Trophoblast cell (in vitro differentiated cells and primary cell): ENCODE results near the gene NUCKS1.

Experiments
- DNase-seq, 2 donors: peaks; one replicate each; pipeline ENCODE4 v3.0.0-alpha.2; 2016
- H2AFZ ChIP-seq: 2 replicates; pipeline ENCODE4 v1.6.1; 2013; ENCODE audit warnings: low read length, moderate library complexity, mild to moderate bottlenecking; ENCODE audit not compliant: insufficient read depth, poor library complexity
- H2AK5ac ChIP-seq: 2 replicates; pipeline ENCODE4 v1.6.1; 2013; ENCODE audit warnings: mild to moderate bottlenecking, low read length
- H2BK120ac ChIP-seq: 2 replicates; pipeline ENCODE4 v1.6.1; 2013; ENCODE audit warnings: low read length, mild to moderate bottlenecking, moderate library complexity; ENCODE audit not compliant: insufficient read depth, poor library complexity
- H2BK12ac ChIP-seq: 2 replicates; pipeline ENCODE4 v1.6.1; 2013; ENCODE audit warnings: mild to moderate bottlenecking, low read length, moderate library complexity
- H2BK5ac ChIP-seq: 2 replicates; pipeline ENCODE4 v1.6.1; 2013; ENCODE audit warnings: low read length, low read depth, moderate library complexity, mild to moderate bottlenecking; ENCODE audit not compliant: poor library complexity
- H3K14ac ChIP-seq: 2 replicates; pipeline ENCODE4 v1.6.1; 2013; ENCODE audit warnings: mild to moderate bottlenecking, low read length
- H3K18ac ChIP-seq: 2 replicates; pipeline ENCODE4 v1.6.1; 2013; ENCODE audit warnings: mild to moderate bottlenecking, low read length
- H3K23ac ChIP-seq: 2 replicates; pipeline ENCODE4 v1.6.1; 2013; ENCODE audit warnings: low read length
- H3K27ac ChIP-seq: 2 replicates; pipeline ENCODE4 v1.5.1; 2013; ENCODE audit warnings: low read depth, mild to moderate bottlenecking, inconsistent platforms, low read length, moderate library complexity
- H3K27me3 ChIP-seq: 2 replicates; pipeline ENCODE4 v1.6.1; 2013; ENCODE audit warnings: inconsistent platforms, mild to moderate bottlenecking, low read length, moderate library complexity; ENCODE audit not compliant: insufficient read depth
- H3K36me3 ChIP-seq, 2 experiments: 1 replicate in 1 of 2; 2 replicates in 1 of 2; pipeline ENCODE4 v1.6.1; 2013; ENCODE audit warnings: low read length in 2 of 2, mild to moderate bottlenecking in 2 of 2, moderate library complexity in 1 of 2; ENCODE audit not compliant: insufficient read depth in 2 of 2, control insufficient read depth in 1 of 2
- H3K4ac ChIP-seq: 2 replicates; pipeline ENCODE4 v1.6.1; 2013; ENCODE audit warnings: low read depth, mild to moderate bottlenecking, low read length, moderate library complexity
- H3K4me1 ChIP-seq, 2 experiments: 1 replicate in 1 of 2; 2 replicates in 1 of 2; pipeline ENCODE4 v1.6.1; 2013; ENCODE audit warnings: low read length in 2 of 2, mild to moderate bottlenecking in 2 of 2, moderate library complexity in 1 of 2; ENCODE audit not compliant: insufficient read depth in 2 of 2, control insufficient read depth in 1 of 2
- H3K4me2 ChIP-seq: 2 replicates; pipeline ENCODE4 v1.6.1; 2013; ENCODE audit warnings: inconsistent platforms, mild to moderate bottlenecking, low read length, moderate library complexity
- H3K4me3 ChIP-seq: 2 replicates; pipeline ENCODE4 v1.5.1; 2013; ENCODE audit warnings: mild to moderate bottlenecking, low read depth, low read length, inconsistent platforms
- H3K79me1 ChIP-seq: one replicate; pipeline ENCODE4 v1.6.1; 2013; ENCODE audit warnings: low read length
- H3K79me2 ChIP-seq: 2 replicates; pipeline ENCODE4 v1.6.1; 2013; ENCODE audit warnings: low read length, mild to moderate bottlenecking; ENCODE audit not compliant: control insufficient read depth, insufficient read depth, poor library complexity
- H3K9ac ChIP-seq: 2 replicates; pipeline ENCODE4 v1.6.1; 2013; ENCODE audit warnings: mild to moderate bottlenecking, low read length
- H3K9me3 ChIP-seq: 2 replicates; pipeline ENCODE4 v1.6.1; 2013; ENCODE audit warnings: low read depth, mild to moderate bottlenecking, control low read depth, inconsistent platforms, low read length; ENCODE audit not compliant: insufficient read depth
- H4K12ac ChIP-seq: 2 replicates; pipeline ENCODE4 v1.6.1; 2013; ENCODE audit warnings: low read depth, mild to moderate bottlenecking, low read length, moderate library complexity
- H4K8ac ChIP-seq: 2 replicates; pipeline ENCODE4 v1.6.1; 2013; ENCODE audit warnings: low read depth, mild to moderate bottlenecking, low read length, moderate library complexity
- H4K91ac ChIP-seq: one replicate; pipeline ENCODE4 v1.6.1; 2013; ENCODE audit warnings: low read depth, mild to moderate bottlenecking, low read length, moderate library complexity
- WGBS: extraction: QIAGEN DNeasy Blood & Tissue Kit; methylation state at CpG from one replicate; pipeline ENCODE4 v1.1.7; 2013; ENCODE audit warnings: missing lambda C conversion rate; ENCODE audit not compliant: insufficient read length, insufficient coverage; ENCODE audit errors: extremely low coverage; 5-methylcytosine and 5-hydroxymethylcytosine counted together

NUCKS1 gene

DNA sequence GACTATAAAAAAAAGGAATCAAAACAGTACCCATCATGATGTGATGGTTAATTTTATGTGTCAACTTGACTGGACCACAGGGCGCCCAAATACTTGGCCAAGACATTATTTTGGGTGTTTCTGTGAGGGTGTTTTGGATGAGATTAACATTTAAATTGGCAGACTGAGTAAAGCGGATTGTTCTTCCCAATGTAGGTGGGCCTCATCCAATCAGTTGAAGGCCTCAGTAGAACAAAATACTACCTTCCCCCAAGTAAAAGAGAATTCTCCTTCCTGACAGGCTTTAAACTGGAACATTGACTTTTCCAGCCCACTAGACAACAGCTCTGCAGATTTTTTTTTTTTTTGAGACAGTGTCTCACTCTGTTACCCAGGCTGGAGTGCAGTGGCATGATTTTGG, 14.6 kb upstream of the NUCKS1 start:
- Histone ChIP-seq H3K4me1 (peaks cover 0 to 2% of the 10 kb centered on the region in 2 experiments), H2BK12ac (no peak overlapping the region), H4K91ac (no peak overlapping the region), H2AFZ (no peak overlapping the region), H3K36me3 (no peaks in the 10 kb centered on the region), H3K14ac (no peak overlapping the region), H2BK5ac (no peak overlapping the region), H3K27me3 (no peaks in the 10 kb centered on the region), H3K4me3 (no peak overlapping the region), H2AK5ac (no peak overlapping the region), H3K18ac (no peak overlapping the region), H2BK120ac (no peak overlapping the region), H3K79me2 (no peaks in the 10 kb centered on the region), H4K12ac (no peak overlapping the region), H3K9ac (no peak overlapping the region), H3K23ac (no peak overlapping the region), H3K9me3 (no peaks in the 10 kb centered on the region), H3K4me2 (no peak overlapping the region), H3K79me1 (no peaks in the 10 kb centered on the region), H3K4ac (no peak overlapping the region), H4K8ac (no peak overlapping the region), H3K27ac (no peak overlapping the region)
- no CpG with 5 or more reads among the region's 2 CpGs for WGBS
- no peak for DNase-seq

DNA sequence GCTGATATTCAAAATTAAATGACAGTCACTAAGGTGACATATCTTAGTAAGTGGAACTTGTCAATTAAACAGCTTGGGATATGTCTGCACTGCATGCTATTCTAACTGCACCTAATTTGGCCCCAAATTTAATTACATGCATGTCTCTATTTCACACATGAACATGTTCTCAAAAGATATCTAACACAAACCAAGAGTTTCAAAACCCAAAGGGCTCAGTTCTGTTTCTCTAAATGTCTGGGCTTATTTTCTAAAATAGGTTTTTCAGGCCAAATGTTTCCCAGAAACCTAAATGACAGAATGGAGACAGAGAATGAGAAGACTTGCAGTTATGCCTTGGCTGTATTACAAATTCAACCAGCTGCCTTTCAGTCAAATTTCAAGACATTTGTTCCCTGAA, 14.0 kb upstream of the NUCKS1 start:
- Histone ChIP-seq H3K4me1 (no peaks in the 10 kb centered on the region), H3K4me2 (no peak overlapping the region), H3K4me3 (no peak overlapping the region), H3K27ac (no peak overlapping the region), H3K9ac (no peak overlapping the region), H2BK12ac (no peak overlapping the region), H2AK5ac (no peak overlapping the region), H4K12ac (no peak overlapping the region), H3K79me2 (no peaks in the 10 kb centered on the region), H3K9me3 (no peaks in the 10 kb centered on the region), H4K8ac (no peak overlapping the region), H3K18ac (no peak overlapping the region), H3K36me3 (no peaks in the 10 kb centered on the region), H2BK5ac (no peak overlapping the region), H3K23ac (no peak overlapping the region), H3K4ac (no peak overlapping the region), H3K14ac (no peak overlapping the region), H3K79me1 (no peaks in the 10 kb centered on the region), H3K27me3 (no peaks in the 10 kb centered on the region), H2AFZ (no peak overlapping the region), H4K91ac (no peak overlapping the region), H2BK120ac (no peak overlapping the region)
- DNase-seq: no peak

- Histone ChIP-seq H2BK12ac (no peak overlapping the region), H3K9me3 (no peaks in the 10 kb centered on the region), H3K23ac (no peak overlapping the region)
Measured at GRCh38 chr1:205760606-205761005, 10.6 kb upstream of the NUCKS1 start.

DNA sequence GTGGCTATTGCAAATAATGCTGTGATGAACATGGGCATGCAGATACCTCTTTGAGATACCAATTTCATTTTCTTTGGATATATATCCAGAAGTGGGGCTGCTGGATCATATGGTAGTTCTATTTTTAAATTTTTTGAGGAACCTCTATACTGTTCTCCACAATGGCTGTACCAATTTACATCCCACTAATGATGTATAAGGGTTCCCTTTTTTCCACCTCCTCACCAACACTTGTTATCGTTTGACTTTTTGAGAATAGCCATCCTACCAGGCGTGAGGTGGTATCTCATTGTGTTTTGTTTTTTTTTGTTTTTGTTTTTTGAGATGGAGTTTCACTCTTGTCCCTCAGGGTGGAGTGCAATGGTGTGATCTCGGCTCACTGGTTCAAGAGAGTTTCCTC, 6.6 kb upstream of the NUCKS1 start:
- no peak overlapping the region for H3K14ac ChIP-seq
- no peaks in the 10 kb centered on the region for H3K9me3 ChIP-seq
- no peak overlapping the region for H2BK5ac ChIP-seq
- H2BK120ac ChIP-seq: no peak overlapping the region
- H4K8ac ChIP-seq: no peak overlapping the region
- H3K79me2 ChIP-seq: no peaks in the 10 kb centered on the region
- no peak overlapping the region for H3K4ac ChIP-seq
- H3K27me3 ChIP-seq: no peaks in the 10 kb centered on the region
- H3K27ac ChIP-seq: no peak overlapping the region
- no peak for DNase-seq
- no peak overlapping the region for H4K91ac ChIP-seq
- no peak overlapping the region for H2AK5ac ChIP-seq
- no CpG with 5 or more reads among the region's 3 CpGs for WGBS
- H3K36me3 ChIP-seq: no peaks in the 10 kb centered on the region
- no peak overlapping the region for H4K12ac ChIP-seq
- no peak overlapping the region for H3K4me3 ChIP-seq
- H2AFZ ChIP-seq: no peak overlapping the region
- no peaks in the 10 kb centered on the region for H3K4me1 ChIP-seq
- H3K23ac ChIP-seq: no peak overlapping the region
- H2BK12ac ChIP-seq: no peak overlapping the region
- no peaks in the 10 kb centered on the region for H3K79me1 ChIP-seq
- no peak overlapping the region for H3K18ac ChIP-seq
- no peak overlapping the region for H3K4me2 ChIP-seq
- no peak overlapping the region for H3K9ac ChIP-seq

More at GRCh38 chr1:205760606-205761005, 10.6 kb upstream of the NUCKS1 start:
- no CpG with 5 or more reads among the region's 3 CpGs for WGBS
- Histone ChIP-seq H2BK120ac (no peak overlapping the region), H3K36me3 (no peaks in the 10 kb centered on the region), H4K8ac (no peak overlapping the region), H2AFZ (no peak overlapping the region), H3K4ac (no peak overlapping the region), H3K79me2 (no peaks in the 10 kb centered on the region), H3K18ac (no peak overlapping the region), H3K79me1 (no peaks in the 10 kb centered on the region), H3K9ac (no peak overlapping the region), H3K14ac (no peak overlapping the region), H3K4me3 (no peak overlapping the region), H3K4me1 (no peaks in the 10 kb centered on the region), H2AK5ac (no peak overlapping the region), H2BK5ac (no peak overlapping the region), H3K4me2 (no peak overlapping the region), H3K27me3 (no peaks in the 10 kb centered on the region), H4K12ac (no peak overlapping the region), H4K91ac (no peak overlapping the region), H3K27ac (no peak overlapping the region)
- DNase-seq: no peak
